GM19395 (cell line): ENCODE results near the gene NSD1.

Experiments
- ATAC-seq: cut with Tn5 transposase; IDR thresholded peaks from one replicate; pipeline ENCODE4 v1.9.1; 2021; ENCODE audit warnings: mild to moderate bottlenecking, moderate library complexity; ENCODE audit not compliant: unreplicated experiment

Gene NSD1

DNA sequence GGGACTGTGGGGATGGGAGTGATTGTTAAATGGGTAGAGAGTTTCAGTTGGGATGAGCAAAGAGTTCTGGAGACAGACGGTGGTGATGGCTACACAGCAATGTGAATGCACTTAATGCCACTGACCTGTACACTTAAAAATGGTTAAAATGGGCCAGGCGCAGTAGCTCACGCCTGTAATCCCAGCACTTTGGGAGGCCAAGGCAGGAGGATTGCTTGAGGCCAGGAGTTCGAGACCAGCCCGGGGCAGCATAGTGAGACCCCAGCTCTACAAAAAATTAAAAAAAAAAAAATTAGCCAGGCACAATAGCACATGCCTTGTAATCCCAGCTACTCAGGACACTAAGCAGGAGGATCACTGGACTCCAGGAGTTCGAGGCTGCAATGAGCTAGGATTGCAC, 210.2 kb downstream of the NSD1 start:
- ATAC-seq = no peak

DNA sequence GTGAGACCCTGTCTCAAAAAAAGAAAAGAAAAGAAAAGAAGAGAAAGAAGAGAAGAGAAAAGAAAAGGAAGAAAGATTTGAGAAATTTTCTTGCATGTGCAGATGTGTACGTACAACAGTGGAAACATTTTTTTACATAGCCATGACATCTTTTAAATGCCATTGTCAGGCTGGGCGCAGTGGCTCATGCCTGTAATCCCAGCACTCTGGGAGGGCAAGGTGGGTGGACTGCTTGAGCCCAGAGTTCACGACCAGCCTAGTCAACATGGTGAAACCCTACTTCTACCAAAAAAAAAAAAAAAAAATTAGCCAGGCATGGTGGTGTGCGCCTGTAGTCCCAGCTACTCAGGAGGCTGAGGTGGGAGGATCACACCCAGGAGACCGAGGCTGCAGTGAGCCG, 211.3 kb downstream of the NSD1 start:
- ATAC-seq = no peak

- ATAC-seq = no peak
Measured at GRCh38 chr5:177346820-177347219, 213.2 kb downstream of the NSD1 start.

DNA sequence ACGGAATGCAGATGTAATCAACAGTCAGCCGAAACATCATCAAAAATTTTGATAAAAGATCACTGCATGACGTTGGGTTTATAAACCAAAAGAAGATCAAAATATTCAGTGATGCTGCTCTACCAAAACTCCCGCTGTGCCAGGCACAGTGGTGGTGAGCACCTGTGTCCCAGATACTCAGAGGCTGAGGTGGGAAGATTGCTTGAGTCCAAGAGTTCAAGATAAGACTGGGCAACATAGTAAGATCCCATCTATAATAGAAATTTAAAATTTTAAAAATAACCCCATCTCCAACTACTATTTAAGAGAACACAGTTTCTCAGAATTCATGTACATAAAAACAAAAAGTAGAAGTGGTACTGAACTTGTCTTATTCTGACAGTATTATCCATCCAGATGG, 214.1 kb downstream of the NSD1 start:
- ATAC-seq = no peak

- ATAC-seq = no peak
Measured at GRCh38 chr5:177349362-177349647, 215.7 kb downstream of the NSD1 start.

DNA sequence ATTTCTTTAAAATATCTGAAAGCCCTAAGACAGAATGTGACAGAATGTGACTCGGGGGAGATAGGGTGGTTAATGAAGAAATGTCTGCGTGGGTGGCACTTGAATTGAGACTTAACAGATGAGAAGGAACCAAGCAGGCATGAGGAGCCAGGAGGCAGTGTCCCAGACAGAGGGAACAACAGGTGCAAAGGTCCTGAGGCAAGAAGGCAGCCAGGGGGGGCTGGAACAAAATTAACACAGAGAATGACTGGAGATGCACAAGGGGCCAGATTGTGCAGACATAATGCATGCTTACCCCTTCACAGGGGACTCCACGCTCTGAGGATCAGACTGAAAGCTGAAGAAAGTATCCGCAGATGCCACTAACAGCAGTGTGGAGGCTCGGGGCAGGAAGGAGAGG, 216.2 kb downstream of the NSD1 start:
- no peak for ATAC-seq
